ENCODE results near the gene GCN1. TPM values are rescaled to one million over a fixed set of nuclear protein-coding genes. Genes with fewer than 3 reads are reported as not detected.

The GCN1 gene
- total RNA-seq, 1 experiment from 2014 or later: 181 TPM

DNA sequence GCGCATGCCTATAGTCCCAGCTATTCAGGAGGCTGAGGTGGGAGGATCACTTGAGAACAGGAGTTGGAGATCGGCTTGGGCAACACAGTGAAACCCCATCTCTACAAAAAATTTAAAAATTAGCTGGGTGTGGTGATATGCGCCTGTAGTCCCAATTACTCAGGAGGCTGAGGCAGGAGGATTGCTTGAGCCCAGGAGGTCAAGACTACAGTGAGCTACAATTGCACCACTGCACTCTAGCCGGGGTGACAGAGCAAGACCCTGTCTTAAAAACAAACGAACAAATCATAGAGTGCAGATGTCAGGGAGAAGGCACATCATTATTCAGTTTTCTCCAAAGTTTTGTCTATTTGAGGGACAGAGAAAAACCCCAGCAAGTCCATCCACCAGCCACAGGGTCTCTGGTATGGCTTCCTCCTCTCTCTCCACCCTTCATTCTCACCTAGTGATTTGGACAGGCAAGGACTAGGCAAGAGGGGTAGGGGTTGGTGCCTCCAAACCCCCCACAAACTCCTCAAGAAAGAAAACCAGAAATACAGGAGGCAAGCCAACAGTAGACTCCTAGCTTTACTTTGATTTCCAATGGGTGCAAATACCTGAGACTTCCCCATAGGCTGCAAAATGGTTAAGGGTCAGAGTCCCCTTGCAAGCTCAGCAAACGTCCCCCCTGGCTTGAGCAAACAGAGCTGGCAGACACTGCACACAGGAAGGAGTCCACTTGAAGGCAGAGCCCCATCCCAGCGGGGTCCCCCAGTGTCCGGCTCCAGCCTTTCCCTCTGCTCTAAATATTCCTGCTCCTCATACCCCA is 32.9 kb upstream of the GCN1 start (continued):
- TF ChIP-seq, protein P1, sequence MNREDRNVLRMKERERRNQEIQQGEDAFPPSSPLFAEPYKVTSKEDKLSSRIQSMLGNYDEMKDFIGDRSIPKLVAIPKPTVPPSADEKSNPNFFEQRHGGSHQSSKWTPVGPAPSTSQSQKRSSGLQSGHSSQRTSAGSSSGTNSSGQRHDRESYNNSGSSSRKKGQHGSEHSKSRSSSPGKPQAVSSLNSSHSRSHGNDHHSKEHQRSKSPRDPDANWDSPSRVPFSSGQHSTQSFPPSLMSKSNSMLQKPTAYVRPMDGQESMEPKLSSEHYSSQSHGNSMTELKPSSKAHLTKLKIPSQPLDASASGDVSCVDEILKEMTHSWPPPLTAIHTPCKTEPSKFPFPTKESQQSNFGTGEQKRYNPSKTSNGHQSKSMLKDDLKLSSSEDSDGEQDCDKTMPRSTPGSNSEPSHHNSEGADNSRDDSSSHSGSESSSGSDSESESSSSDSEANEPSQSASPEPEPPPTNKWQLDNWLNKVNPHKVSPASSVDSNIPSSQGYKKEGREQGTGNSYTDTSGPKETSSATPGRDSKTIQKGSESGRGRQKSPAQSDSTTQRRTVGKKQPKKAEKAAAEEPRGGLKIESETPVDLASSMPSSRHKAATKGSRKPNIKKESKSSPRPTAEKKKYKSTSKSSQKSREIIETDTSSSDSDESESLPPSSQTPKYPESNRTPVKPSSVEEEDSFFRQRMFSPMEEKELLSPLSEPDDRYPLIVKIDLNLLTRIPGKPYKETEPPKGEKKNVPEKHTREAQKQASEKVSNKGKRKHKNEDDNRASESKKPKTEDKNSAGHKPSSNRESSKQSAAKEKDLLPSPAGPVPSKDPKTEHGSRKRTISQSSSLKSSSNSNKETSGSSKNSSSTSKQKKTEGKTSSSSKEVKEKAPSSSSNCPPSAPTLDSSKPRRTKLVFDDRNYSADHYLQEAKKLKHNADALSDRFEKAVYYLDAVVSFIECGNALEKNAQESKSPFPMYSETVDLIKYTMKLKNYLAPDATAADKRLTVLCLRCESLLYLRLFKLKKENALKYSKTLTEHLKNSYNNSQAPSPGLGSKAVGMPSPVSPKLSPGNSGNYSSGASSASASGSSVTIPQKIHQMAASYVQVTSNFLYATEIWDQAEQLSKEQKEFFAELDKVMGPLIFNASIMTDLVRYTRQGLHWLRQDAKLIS (CRISPR knock-in tag; IDR thresholded peaks at IDR 0.05; ENCODE audit: borderline replicate concordance): no peak
- TF ChIP-seq, protein P2, sequence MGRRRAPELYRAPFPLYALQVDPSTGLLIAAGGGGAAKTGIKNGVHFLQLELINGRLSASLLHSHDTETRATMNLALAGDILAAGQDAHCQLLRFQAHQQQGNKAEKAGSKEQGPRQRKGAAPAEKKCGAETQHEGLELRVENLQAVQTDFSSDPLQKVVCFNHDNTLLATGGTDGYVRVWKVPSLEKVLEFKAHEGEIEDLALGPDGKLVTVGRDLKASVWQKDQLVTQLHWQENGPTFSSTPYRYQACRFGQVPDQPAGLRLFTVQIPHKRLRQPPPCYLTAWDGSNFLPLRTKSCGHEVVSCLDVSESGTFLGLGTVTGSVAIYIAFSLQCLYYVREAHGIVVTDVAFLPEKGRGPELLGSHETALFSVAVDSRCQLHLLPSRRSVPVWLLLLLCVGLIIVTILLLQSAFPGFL (CRISPR knock-in tag; IDR thresholded peaks at IDR 0.05; ENCODE audit: borderline replicate concordance): no peak
- TF ChIP-seq ZNF671 (CRISPR knock-in tag; IDR thresholded peaks at IDR 0.05): no peak
- no peak for TF ChIP-seq CREM (CRISPR knock-in tag; IDR thresholded peaks at IDR 0.05)
- TF ChIP-seq, protein P3, sequence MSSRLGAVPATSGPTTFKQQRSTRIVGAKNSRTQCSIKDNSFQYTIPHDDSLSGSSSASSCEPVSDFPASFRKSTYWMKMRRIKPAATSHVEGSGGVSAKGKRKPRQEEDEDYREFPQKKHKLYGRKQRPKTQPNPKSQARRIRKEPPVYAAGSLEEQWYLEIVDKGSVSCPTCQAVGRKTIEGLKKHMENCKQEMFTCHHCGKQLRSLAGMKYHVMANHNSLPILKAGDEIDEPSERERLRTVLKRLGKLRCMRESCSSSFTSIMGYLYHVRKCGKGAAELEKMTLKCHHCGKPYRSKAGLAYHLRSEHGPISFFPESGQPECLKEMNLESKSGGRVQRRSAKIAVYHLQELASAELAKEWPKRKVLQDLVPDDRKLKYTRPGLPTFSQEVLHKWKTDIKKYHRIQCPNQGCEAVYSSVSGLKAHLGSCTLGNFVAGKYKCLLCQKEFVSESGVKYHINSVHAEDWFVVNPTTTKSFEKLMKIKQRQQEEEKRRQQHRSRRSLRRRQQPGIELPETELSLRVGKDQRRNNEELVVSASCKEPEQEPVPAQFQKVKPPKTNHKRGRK (CRISPR knock-in tag; IDR thresholded peaks at IDR 0.05; ENCODE audit: borderline replicate concordance): no peak
- no peak for TF ChIP-seq NR3C1 (CRISPR knock-in tag; conservative IDR thresholded peaks at IDR 0.05; ENCODE audit: low read depth)
- TF ChIP-seq ZNF121 (CRISPR knock-in tag; IDR thresholded peaks at IDR 0.05): no peak

DNA sequence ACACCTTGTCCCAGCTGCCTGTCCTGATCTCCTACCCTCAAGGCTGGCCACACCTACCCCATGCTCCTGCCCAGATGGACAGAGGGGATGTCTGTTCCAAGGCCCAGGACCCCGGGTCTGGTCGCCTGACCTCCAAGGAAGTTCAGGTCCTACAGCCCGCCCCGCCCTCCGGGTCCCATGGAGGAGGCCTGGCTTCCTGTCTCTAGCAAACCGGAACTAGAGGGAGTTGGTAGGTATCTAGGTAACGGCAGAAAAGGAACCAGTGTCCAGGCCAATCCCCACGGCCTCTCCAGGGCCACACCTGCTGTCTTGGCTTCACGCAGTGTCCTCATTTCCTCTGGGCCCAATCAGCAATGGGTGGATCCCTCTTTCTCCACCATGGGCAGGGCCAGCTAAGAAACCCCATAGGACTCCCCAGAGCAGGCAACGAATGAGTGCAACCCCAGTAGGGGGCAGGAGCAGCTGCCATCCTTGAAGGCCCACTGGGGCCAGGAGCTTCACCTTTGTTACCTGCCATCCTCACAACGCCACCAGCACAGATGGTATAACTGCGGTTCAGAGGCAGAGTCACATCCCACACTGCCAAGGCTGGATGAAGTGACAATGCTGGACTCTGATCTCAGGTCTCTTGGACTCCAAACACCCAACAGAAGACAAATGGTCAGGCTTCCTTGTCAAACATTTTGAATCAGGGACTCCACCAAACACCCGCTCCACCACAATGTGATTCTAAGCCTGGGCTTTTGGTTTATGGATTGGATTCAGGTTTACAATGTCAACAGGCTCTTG is 31.5 kb upstream of the GCN1 start:
- Mint-ChIP-seq H3K36me3 (peaks cover 13% of the 10 kb centered on the region), H3K27me3 (ENCODE audit: low read depth) (no peaks in the 10 kb centered on the region; the same call in 1 of the 2 replicates), H3K4me3 (no peak overlapping the region), H3K9me3 (no peaks in the 10 kb centered on the region), H3K4me1 (peaks cover 54% of the 10 kb centered on the region), H3K27ac (peak overlapping the region; percentile 65)
- TF ChIP-seq, protein P4, sequence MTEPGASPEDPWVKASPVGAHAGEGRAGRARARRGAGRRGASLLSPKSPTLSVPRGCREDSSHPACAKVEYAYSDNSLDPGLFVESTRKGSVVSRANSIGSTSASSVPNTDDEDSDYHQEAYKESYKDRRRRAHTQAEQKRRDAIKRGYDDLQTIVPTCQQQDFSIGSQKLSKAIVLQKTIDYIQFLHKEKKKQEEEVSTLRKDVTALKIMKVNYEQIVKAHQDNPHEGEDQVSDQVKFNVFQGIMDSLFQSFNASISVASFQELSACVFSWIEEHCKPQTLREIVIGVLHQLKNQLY (CRISPR knock-in tag; IDR thresholded peaks at IDR 0.05): no peak
- TF ChIP-seq SP1 (CRISPR knock-in tag; conservative IDR thresholded peaks at IDR 0.05) (no peak), SOX15 (CRISPR knock-in tag; IDR thresholded peaks at IDR 0.05) (no peak), KAT7 (CRISPR knock-in tag; IDR thresholded peaks at IDR 0.05; ENCODE audit: borderline replicate concordance) (no peak), TEAD1 (CRISPR knock-in tag; IDR thresholded peaks at IDR 0.05) (no peak), NFYB (CRISPR knock-in tag; conservative IDR thresholded peaks at IDR 0.05; ENCODE audit: low read depth) (no peak)
- TF ChIP-seq, protein P2 (CRISPR knock-in tag; IDR thresholded peaks at IDR 0.05; ENCODE audit: borderline replicate concordance): no peak
- TF ChIP-seq, protein P5, sequence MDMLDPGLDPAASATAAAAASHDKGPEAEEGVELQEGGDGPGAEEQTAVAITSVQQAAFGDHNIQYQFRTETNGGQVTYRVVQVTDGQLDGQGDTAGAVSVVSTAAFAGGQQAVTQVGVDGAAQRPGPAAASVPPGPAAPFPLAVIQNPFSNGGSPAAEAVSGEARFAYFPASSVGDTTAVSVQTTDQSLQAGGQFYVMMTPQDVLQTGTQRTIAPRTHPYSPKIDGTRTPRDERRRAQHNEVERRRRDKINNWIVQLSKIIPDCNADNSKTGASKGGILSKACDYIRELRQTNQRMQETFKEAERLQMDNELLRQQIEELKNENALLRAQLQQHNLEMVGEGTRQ (CRISPR knock-in tag; IDR thresholded peaks at IDR 0.05): no peak
- TF ChIP-seq, protein P6, sequence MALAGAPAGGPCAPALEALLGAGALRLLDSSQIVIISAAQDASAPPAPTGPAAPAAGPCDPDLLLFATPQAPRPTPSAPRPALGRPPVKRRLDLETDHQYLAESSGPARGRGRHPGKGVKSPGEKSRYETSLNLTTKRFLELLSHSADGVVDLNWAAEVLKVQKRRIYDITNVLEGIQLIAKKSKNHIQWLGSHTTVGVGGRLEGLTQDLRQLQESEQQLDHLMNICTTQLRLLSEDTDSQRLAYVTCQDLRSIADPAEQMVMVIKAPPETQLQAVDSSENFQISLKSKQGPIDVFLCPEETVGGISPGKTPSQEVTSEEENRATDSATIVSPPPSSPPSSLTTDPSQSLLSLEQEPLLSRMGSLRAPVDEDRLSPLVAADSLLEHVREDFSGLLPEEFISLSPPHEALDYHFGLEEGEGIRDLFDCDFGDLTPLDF (CRISPR knock-in tag; IDR thresholded peaks at IDR 0.05): no peak
- TF ChIP-seq, protein P7, sequence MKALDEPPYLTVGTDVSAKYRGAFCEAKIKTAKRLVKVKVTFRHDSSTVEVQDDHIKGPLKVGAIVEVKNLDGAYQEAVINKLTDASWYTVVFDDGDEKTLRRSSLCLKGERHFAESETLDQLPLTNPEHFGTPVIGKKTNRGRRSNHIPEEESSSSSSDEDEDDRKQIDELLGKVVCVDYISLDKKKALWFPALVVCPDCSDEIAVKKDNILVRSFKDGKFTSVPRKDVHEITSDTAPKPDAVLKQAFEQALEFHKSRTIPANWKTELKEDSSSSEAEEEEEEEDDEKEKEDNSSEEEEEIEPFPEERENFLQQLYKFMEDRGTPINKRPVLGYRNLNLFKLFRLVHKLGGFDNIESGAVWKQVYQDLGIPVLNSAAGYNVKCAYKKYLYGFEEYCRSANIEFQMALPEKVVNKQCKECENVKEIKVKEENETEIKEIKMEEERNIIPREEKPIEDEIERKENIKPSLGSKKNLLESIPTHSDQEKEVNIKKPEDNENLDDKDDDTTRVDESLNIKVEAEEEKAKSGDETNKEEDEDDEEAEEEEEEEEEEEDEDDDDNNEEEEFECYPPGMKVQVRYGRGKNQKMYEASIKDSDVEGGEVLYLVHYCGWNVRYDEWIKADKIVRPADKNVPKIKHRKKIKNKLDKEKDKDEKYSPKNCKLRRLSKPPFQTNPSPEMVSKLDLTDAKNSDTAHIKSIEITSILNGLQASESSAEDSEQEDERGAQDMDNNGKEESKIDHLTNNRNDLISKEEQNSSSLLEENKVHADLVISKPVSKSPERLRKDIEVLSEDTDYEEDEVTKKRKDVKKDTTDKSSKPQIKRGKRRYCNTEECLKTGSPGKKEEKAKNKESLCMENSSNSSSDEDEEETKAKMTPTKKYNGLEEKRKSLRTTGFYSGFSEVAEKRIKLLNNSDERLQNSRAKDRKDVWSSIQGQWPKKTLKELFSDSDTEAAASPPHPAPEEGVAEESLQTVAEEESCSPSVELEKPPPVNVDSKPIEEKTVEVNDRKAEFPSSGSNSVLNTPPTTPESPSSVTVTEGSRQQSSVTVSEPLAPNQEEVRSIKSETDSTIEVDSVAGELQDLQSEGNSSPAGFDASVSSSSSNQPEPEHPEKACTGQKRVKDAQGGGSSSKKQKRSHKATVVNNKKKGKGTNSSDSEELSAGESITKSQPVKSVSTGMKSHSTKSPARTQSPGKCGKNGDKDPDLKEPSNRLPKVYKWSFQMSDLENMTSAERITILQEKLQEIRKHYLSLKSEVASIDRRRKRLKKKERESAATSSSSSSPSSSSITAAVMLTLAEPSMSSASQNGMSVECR (CRISPR knock-in tag; IDR thresholded peaks at IDR 0.05; ENCODE audit: borderline replicate concordance): no peak
- TF ChIP-seq, protein P8, sequence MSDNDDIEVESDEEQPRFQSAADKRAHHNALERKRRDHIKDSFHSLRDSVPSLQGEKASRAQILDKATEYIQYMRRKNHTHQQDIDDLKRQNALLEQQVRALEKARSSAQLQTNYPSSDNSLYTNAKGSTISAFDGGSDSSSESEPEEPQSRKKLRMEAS (CRISPR knock-in tag; IDR thresholded peaks at IDR 0.05): no peak
- CTCF ChIA-PET: interaction anchor here (0.8 to 10.5 kb wide), 7 partner anchors 9 to 76 kb away, joined by 3 to 717 read pairs (median 8); partner anchors contain the start of genes PXN, RPLP0 and SIRT4
- DNase-seq (ENCODE audit: low spot score) (no peak), ATAC-seq (no peak)
- POLR2A ChIA-PET: interaction anchor here (1.7 to 7.7 kb wide), 3 partner anchors 25 to 36 kb away, joined by 8 to 198 read pairs (median 97); partner anchors contain the start of genes PXN and RPLP0
